ENCODE data around the gene GRP.

GRP gene

GRCh38 chr18:59267503-59268126 is 47.7 kb downstream of the GRP start:
- no peak for DNase-seq (ENCODE audit: low read depth)

GRCh38 chr18:59268127-59268720 is 48.3 kb downstream of the GRP start:
- no peak for DNase-seq (ENCODE audit: low read depth)

- DNase-seq (ENCODE audit: low read depth) = no peak
Observed at GRCh38 chr18:59268721-59269562, 49.0 kb downstream of the GRP start.

GRCh38 chr18:59269563-59270119 is 49.7 kb downstream of the GRP start:
- DNase-seq (ENCODE audit: low read depth) = no peak

GRCh38 chr18:59270689-59271257 is 50.8 kb downstream of the GRP start:
- DNase-seq (ENCODE audit: low read depth) = no peak

- DNase-seq (ENCODE audit: low read depth) = no peak
Observed at GRCh38 chr18:59271606-59272220, 51.8 kb downstream of the GRP start.

- no peak for DNase-seq (ENCODE audit: low read depth)
Observed at GRCh38 chr18:59272221-59272888, 52.4 kb downstream of the GRP start.

- no peak for DNase-seq (ENCODE audit: low read depth)
Observed at GRCh38 chr18:59272891-59273758, 53.2 kb downstream of the GRP start, which contains the start of gene RAX. Gene RAX, minus strand, starts transcription at chr18:59273454. Its CDS starts 248 bp downstream, at chr18:59273206.

- no peak for DNase-seq (ENCODE audit: low read depth)
Observed at GRCh38 chr18:59273759-59274532, 54.0 kb downstream of the GRP start.

GRCh38 chr18:59274533-59274928 is 54.6 kb downstream of the GRP start:
- no peak for DNase-seq (ENCODE audit: low read depth)

GRCh38 chr18:59275406-59275949 is 55.5 kb downstream of the GRP start:
- DNase-seq (ENCODE audit: low read depth) = no peak

- DNase-seq (ENCODE audit: low read depth) = no peak
Observed at GRCh38 chr18:59276047-59276446, 56.1 kb downstream of the GRP start.

- DNase-seq (ENCODE audit: low read depth) = no peak
Observed at GRCh38 chr18:59278793-59279192, 58.8 kb downstream of the GRP start.

- DNase-seq (ENCODE audit: low read depth) = no peak
Observed at GRCh38 chr18:59279193-59279592, 59.2 kb downstream of the GRP start.

- DNase-seq (ENCODE audit: low read depth) = no peak
Observed at GRCh38 chr18:59279722-59280121, 59.8 kb downstream of the GRP start.
